IPS DF 6.9 (cell line): Measurements from ENCODE around the gene TJP2.

Experiments used
- DNase-seq: peaks from one replicate; pipeline ENCODE4 v3.0.0-alpha.2; 2013; ENCODE audit warnings: low read depth, low spot score
- H3K27ac ChIP-seq: one replicate; pipeline ENCODE4 v1.5.1; 2013; ENCODE audit warnings: low read length, control low read depth
- H3K27me3 ChIP-seq: 2 replicates; pipeline ENCODE4 v1.6.1; 2013; ENCODE audit warnings: mild to moderate bottlenecking, low read length; ENCODE audit not compliant: control insufficient read depth, insufficient read depth
- H3K36me3 ChIP-seq: 2 replicates; pipeline ENCODE4 v1.6.1; 2013; ENCODE audit warnings: low read length; ENCODE audit not compliant: control insufficient read depth, insufficient read depth
- H3K4me1 ChIP-seq: 2 replicates; pipeline ENCODE4 v1.6.1; 2013; ENCODE audit warnings: low read length; ENCODE audit not compliant: control insufficient read depth, insufficient read depth
- H3K4me3 ChIP-seq: 2 replicates; pipeline ENCODE4 v1.5.1; 2013; ENCODE audit warnings: mild to moderate bottlenecking, low read length
- H3K9me3 ChIP-seq: 2 replicates; pipeline ENCODE4 v1.6.1; 2013; ENCODE audit warnings: low read length, inconsistent platforms; ENCODE audit not compliant: control insufficient read depth, insufficient read depth
- WGBS: extraction: QIAGEN DNeasy Blood & Tissue Kit; methylation state at CpG from one replicate; pipeline ENCODE4 v1.1.7; 2013; ENCODE audit warnings: mixed read lengths, missing lambda C conversion rate; ENCODE audit not compliant: insufficient read length, insufficient coverage; 5-methylcytosine and 5-hydroxymethylcytosine counted together

Gene TJP2

DNA sequence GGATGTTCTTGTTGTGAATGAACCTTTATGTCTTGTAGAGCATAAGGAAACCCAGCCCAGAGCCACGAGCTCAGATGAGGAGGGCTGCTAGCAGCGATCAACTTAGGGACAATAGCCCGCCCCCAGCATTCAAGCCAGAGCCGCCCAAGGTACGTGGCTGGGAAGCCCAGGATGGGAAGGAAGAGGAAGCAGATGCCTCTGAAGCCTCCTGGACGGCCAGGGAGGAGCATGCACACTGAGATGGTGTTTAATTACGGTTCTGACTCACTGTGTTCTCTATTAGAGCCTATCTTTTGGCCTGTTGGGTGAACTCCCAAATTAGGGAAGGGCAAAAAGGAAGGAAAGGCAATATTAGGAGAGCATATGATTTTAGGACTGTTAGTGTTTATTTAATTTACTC is 75.3 kb downstream of the TJP2 start:
- no peak for DNase-seq
- Histone ChIP-seq H3K27me3 (no peaks in the 10 kb centered on the region), H3K36me3 (peaks cover 26% of the 10 kb centered on the region), H3K4me1 (no peaks in the 10 kb centered on the region), H3K27ac (no peak overlapping the region), H3K4me3 (no peak overlapping the region), H3K9me3 (no peaks in the 10 kb centered on the region)
- no CpG with 5 or more reads among the region's 7 CpGs for WGBS

GRCh38 chr9:69250681-69251080 is 76.6 kb downstream of the TJP2 start:
- DNase-seq, result no peak
- H3K36me3 ChIP-seq, result peaks cover 27% of the 10 kb centered on the region
- no peaks in the 10 kb centered on the region for H3K9me3 ChIP-seq
- no peaks in the 10 kb centered on the region for H3K4me1 ChIP-seq
- WGBS, result no CpG with 5 or more reads among the region's 3 CpGs
- H3K4me3 ChIP-seq, result no peak overlapping the region
- H3K27me3 ChIP-seq, result no peaks in the 10 kb centered on the region
- H3K27ac ChIP-seq, result no peak overlapping the region

DNA sequence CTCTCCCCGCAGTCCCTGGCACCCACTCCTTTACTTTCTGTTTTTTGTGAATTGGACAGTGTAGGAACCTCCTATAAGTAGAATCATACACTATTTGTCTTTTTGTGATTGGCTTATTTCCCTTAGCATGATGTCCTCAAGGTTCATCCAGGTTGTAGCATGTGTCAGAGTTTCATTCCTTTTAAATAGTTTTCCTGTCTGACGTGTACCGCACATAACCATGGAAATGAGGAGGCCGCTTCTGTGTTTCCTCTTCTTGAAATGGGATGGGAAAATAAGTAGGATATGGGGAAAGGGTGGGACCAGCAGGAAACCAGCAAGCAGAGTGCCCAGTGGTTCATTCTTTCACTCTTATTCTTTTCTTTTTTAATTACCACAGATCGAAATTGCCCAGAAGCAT is 78.4 kb downstream of the TJP2 start:
- Histone ChIP-seq H3K4me1 (no peaks in the 10 kb centered on the region), H3K27me3 (no peaks in the 10 kb centered on the region), H3K9me3 (no peaks in the 10 kb centered on the region), H3K27ac (no peak overlapping the region), H3K4me3 (no peak overlapping the region), H3K36me3 (peaks cover 24% of the 10 kb centered on the region)
- DNase-seq, result no peak
- 100% methylated on average over 1 of the region's 5 CpGs for WGBS

DNA sequence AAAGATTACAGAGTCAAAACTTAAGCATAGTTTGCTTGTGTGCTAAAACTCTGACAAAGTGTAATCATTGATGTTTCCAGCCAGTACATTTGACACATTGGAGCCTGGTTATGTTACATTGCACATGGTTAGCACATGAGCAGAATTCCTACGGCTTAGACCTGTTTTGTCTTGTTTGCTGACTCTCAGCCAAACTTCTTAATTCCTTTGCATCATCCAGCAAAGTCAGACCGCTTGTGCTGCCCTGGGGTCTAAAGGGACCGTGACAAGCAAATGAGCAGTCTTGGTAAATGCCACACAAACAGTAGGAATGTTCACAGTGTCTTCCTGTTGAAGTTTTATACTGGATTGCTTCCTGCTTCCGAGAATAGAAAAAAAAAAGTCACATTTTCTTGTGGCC is 79.0 kb downstream of the TJP2 start:
- peaks cover 21% of the 10 kb centered on the region for H3K36me3 ChIP-seq

GRCh38 chr9:69254223-69254622 is 80.1 kb downstream of the TJP2 start:
- WGBS, result no CpG with 5 or more reads among the region's 11 CpGs
- DNase-seq, result no peak
- Histone ChIP-seq H3K9me3 (no peaks in the 10 kb centered on the region), H3K4me3 (no peak overlapping the region), H3K27me3 (no peaks in the 10 kb centered on the region), H3K27ac (no peak overlapping the region), H3K4me1 (no peaks in the 10 kb centered on the region), H3K36me3 (peaks cover 18% of the 10 kb centered on the region; the same call in 1 of the 2 replicates)

More for the DNA sequence above, 79.0 kb downstream of the TJP2 start:
- no peaks in the 10 kb centered on the region for H3K9me3 ChIP-seq
- DNase-seq, result no peak
- no CpG with 5 or more reads among the region's 4 CpGs for WGBS
- no peaks in the 10 kb centered on the region for H3K4me1 ChIP-seq
- H3K27ac ChIP-seq, result no peak overlapping the region
- H3K4me3 ChIP-seq, result no peak overlapping the region
- H3K27me3 ChIP-seq, result no peaks in the 10 kb centered on the region

- no peaks in the 10 kb centered on the region for H3K4me1 ChIP-seq
- H3K27me3 ChIP-seq, result no peaks in the 10 kb centered on the region
- H3K9me3 ChIP-seq, result no peaks in the 10 kb centered on the region
- WGBS, result no CpG with 5 or more reads among the region's 1 CpG
- H3K36me3 ChIP-seq, result peaks cover 15% of the 10 kb centered on the region; the same call in 1 of the 2 replicates
- DNase-seq, result no peak
- H3K4me3 ChIP-seq, result no peak overlapping the region
- H3K27ac ChIP-seq, result no peak overlapping the region
Measured at GRCh38 chr9:69255591-69255990, 81.5 kb downstream of the TJP2 start.

DNA sequence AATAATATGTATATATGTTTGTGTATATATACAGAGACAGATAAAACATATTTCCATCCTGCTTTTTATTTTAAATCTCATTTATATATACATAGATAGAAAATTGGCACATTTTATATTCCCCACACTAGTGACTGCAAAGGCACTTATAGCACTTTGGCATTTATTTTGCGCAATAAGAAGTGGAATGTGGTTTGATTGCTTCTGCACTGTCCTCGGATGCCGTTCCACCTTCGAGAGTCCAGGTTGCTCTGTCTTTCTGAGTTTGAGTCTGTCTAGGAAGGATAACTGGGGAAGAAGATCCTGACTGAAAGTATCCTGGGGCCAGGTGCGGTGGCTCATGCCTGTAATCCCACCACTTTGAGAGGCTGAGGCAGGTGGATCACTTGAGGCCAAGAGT is 84.5 kb downstream of the TJP2 start:
- H3K36me3 ChIP-seq, result peaks cover 6% of the 10 kb centered on the region; the same call in 1 of the 2 replicates
- no CpG with 5 or more reads among the region's 5 CpGs for WGBS
- no peaks in the 10 kb centered on the region for H3K27me3 ChIP-seq
- no peaks in the 10 kb centered on the region for H3K4me1 ChIP-seq
- no peak overlapping the region for H3K4me3 ChIP-seq
- no peak overlapping the region for H3K27ac ChIP-seq
- no peaks in the 10 kb centered on the region for H3K9me3 ChIP-seq
- no peak for DNase-seq

- no CpG with 5 or more reads among the region's 5 CpGs for WGBS
- Histone ChIP-seq H3K27me3 (no peaks in the 10 kb centered on the region), H3K9me3 (no peaks in the 10 kb centered on the region), H3K36me3 (no peaks in the 10 kb centered on the region), H3K27ac (no peak overlapping the region), H3K4me3 (no peak overlapping the region), H3K4me1 (no peaks in the 10 kb centered on the region)
- no peak for DNase-seq
Measured at GRCh38 chr9:69260161-69260560, 86.1 kb downstream of the TJP2 start.

GRCh38 chr9:69261636-69262035 is 87.6 kb downstream of the TJP2 start:
- no peak for DNase-seq
- WGBS, result no CpG with 5 or more reads among the region's 3 CpGs
- no peaks in the 10 kb centered on the region for H3K9me3 ChIP-seq
- H3K4me3 ChIP-seq, result no peak overlapping the region
- H3K4me1 ChIP-seq, result no peaks in the 10 kb centered on the region
- H3K36me3 ChIP-seq, result no peaks in the 10 kb centered on the region
- no peak overlapping the region for H3K27ac ChIP-seq
- no peaks in the 10 kb centered on the region for H3K27me3 ChIP-seq

DNA sequence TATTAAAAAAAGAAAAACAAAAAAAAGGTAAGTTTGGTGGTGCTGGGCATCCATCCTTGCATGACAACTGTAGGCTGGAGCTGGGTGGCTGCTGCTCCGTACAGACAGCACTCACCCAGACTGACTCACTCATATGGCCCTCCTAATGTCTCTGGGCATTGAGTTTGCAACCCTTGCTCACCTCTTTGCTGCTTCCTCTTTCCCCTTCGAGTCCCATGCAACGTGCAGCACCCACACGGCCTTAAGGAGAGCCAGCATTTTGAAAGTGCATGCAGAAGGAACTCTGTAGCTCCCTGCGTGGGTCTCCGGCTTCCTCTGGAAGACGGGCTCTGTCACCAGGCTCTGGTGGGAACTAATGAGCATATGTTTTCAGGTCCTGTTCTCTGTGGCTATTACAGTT is 90.4 kb downstream of the TJP2 start:
- Histone ChIP-seq H3K27ac (no peak overlapping the region), H3K4me3 (no peak overlapping the region), H3K9me3 (no peaks in the 10 kb centered on the region), H3K27me3 (no peaks in the 10 kb centered on the region), H3K36me3 (no peaks in the 10 kb centered on the region), H3K4me1 (no peaks in the 10 kb centered on the region)
- no peak for DNase-seq
- no CpG with 5 or more reads among the region's 7 CpGs for WGBS

- Histone ChIP-seq H3K4me3 (no peak overlapping the region), H3K36me3 (no peaks in the 10 kb centered on the region), H3K4me1 (no peaks in the 10 kb centered on the region), H3K27ac (no peak overlapping the region), H3K9me3 (no peaks in the 10 kb centered on the region), H3K27me3 (no peaks in the 10 kb centered on the region)
- no peak for DNase-seq
- no CpG with 5 or more reads among the region's 9 CpGs for WGBS
Measured at GRCh38 chr9:69265891-69266290, 91.8 kb downstream of the TJP2 start.
